HG03571 (cell line): ENCODE measurements around the gene NEIL3.

Experiments
- ATAC-seq: cut with Tn5 transposase; IDR thresholded peaks from one replicate; pipeline ENCODE4 v1.9.1; 2021; ENCODE audit not compliant: unreplicated experiment

NEIL3 gene

DNA sequence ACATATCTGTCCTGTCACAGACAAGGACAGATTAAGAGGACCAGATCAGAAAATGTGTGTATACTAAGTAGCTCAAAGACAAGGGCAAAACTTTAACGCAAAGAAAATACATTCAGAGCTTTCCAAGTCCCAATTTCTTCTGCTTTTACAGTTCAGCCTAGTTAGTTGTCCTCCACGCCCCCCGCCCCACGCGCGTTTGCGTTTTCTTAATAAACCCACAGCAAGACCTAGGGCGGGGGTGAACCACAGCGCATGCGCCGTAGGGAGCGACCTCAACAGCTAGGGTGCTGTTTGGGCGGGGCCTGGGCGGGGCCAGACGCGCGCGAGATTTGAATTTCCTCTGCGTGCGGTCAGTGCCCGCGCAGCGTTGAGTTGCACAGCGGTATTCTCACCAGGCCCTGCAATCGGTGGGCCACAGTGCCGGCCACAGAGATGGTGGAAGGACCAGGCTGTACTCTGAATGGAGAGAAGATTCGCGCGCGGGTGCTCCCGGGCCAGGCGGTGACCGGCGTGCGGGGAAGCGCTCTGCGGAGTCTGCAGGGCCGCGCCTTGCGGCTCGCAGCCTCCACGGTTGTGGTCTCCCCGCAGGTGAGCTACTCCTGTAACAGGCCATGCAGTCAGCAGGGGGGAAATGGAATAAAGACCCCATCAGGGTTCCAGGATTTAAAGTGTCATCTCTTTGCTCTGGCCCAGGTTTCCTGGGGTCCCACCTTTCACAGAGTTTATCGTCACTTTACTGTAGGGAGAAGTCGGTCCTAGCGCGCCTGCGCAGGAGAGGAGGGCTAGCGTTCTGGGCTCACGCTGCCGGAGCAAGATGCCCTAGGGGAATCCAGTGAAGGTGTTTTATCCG lies at the start of gene NEIL3:
Gene NEIL3, plus strand, starts transcription at position 353 of the 850 bp plus-strand sequence. Its CDS starts 80 bp downstream, at position 433.
- peak; percentile 88 for ATAC-seq

DNA sequence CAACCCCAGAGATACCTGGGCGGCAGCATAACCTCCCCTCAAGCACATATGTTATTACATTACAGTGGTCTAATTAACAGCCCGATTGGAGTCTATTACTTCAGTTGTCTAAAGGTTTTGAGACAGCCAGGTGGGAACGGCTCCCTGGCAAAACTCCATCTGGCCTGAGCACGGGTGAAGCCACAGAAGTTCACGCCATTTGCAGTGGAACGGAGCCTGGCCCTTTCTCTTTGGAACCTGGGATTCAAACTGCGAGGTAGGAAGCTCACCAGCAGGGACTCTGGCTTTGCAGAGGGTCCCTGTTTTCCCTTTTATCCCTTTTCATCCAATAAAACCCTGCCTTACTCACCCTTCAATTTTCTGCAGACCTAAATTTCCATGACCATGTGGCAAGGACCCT lies 45.9 kb upstream of the NEIL3 start:
- ATAC-seq = no peak

GRCh38 chr4:177264788-177265422 lies 44.8 kb upstream of the NEIL3 start:
- no peak for ATAC-seq

- ATAC-seq = no peak
Observed at GRCh38 chr4:177265729-177266128, 43.9 kb upstream of the NEIL3 start.

- no peak for ATAC-seq
Observed at GRCh38 chr4:177266506-177266905, 43.2 kb upstream of the NEIL3 start.

DNA sequence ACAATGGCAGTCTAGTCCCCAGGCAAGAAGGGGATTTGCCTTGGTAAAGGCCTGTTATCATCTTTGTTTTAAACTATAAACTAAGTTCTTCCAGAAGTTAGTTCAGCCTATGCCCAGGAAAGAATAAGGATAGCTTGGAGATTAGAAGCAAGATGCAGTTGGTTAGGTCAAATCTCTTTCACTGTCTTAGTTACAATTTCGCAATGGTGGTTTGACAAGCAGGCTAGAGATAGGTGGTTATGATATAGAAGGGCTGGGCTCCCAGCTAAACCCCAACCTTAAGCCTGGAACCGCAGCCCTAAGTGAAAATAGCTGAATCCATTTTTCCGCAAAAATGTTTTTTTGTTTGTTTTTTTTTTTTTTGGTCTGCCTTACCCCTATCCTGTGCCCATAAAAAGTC lies 41.8 kb upstream of the NEIL3 start:
- ATAC-seq = no peak

GRCh38 chr4:177271091-177271490 lies 38.6 kb upstream of the NEIL3 start:
- ATAC-seq = no peak

- no peak for ATAC-seq
Observed at GRCh38 chr4:177271915-177272766, 37.5 kb upstream of the NEIL3 start.

- ATAC-seq = no peak
Observed at GRCh38 chr4:177275999-177276398, 33.7 kb upstream of the NEIL3 start.

DNA sequence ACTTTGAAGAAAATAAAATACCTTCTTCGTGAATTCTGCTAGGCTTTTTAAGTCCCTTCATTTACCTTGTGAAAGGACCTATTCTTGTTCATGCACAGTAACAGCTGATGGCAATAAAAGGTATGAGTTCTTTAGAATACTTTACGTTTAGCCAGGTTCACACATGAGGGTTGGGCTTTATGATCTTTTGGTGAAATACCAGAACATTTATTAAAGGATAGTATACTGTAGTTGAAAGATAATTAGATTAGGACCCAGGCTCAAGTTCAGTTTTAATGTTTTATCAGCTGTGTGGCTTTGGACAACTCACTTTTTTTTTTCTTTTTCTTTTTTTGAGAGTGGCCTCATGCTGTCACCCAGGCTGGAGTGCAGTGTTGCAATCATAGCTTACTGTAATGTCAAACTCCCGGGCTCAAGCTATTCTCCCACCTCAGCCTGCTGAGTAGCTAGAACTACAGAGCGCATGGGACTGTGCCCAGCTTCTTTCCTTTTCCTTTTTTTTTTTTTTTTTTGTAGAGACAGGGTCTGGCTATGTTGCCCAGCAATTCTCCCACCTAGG lies 28.2 kb upstream of the NEIL3 start:
- no peak for ATAC-seq

DNA sequence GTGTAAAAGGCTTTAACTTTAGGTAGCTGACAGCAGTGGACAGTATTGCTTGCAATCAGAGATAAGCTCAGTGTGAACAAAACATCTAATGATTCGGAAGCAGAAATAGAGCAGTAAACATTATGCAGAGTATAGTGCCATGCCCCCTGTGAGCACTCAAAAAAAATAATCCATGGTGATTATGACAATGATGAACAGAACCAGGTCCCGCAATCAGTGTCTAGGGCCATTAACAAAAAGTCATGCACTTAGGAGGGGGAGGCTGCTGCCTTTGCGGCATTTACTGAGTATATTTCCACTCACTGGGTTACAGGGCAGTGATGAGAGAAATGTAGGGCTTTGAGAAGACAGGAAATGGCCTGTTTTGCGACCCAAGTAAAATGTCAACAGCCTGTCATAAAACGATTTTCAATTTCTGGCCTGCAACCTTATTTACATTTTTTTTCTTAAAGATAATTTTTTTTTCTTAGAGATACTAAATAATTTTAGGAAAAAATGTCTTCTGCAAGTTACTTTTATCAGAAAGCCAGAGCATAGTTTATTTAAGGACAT lies 27.3 kb upstream of the NEIL3 start:
- no peak for ATAC-seq

DNA sequence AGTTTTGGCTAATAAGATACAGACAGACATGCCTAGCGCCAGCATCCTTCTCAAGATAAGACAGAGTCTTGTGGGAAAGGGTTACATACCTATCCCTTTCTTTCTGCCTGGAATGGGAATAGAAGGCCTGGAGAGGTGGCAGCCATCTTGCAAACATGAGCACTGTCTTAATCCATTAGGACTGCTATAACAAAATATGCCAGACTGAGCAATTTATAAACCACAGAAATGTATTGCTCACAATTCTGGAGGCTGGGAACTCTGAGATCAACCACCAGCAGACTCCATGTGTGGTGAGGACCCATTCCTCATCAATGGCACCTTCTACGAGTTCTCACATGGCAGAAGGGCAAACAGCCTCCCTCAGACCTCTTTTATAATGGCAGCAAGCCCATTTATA lies 26.5 kb upstream of the NEIL3 start:
- ATAC-seq = no peak

DNA sequence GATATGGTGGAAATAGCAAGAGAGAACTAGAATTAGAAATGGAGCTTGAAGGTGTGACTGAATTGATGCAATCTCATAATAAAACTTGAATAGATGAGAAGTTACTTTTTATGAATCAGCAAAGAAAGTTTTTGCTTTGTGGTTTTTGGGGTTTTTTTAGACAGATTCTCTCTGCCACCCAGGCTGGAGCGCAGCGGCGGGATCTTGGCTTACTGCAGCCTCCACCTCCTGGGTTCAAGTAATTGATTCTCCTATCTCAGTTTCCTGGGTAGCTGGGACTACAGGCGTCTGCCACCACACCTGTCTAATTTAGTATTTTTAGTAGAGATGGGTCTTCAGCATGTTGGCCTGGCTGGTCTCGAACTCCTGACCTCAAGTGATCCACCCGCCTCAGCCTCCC lies 23.7 kb upstream of the NEIL3 start:
- ATAC-seq = no peak

GRCh38 chr4:177287255-177287654 lies 22.4 kb upstream of the NEIL3 start:
- ATAC-seq = no peak

DNA sequence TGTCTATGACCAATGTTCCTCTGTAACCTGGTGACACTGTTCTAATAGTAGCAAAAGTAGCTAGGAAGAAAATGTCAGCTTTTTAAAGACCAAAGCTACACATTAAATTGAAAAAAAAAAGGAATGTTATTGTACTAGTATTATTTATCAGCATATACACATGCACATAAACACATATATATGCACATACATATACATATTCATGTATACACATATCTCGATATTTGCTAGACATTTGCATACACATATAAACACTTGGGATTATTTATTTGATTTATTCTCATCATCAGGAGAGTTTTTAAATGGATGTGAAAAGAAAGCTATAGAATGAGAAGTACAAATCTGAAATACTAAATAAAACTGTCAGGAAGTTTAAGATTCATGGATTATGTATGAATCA lies 21.3 kb upstream of the NEIL3 start:
- ATAC-seq = no peak

DNA sequence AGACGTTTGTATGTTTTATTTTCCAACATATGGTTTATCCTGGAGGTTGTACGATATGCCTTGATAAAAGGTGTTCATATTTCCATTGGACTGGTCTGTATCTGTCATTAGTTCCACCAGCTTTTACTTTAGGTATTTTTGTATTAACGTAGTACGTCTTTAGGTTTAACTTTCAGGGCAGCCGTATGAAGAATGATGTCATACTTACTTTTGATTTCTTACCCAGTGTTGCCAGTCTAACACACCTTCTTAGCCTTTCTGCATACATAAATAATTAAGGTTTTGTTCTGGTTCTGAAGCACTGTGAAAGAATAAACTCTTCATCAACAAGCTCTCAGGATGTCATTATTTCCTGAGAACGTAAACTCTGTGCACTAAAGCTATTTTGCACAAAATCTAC lies 18.9 kb upstream of the NEIL3 start:
- no peak for ATAC-seq

DNA sequence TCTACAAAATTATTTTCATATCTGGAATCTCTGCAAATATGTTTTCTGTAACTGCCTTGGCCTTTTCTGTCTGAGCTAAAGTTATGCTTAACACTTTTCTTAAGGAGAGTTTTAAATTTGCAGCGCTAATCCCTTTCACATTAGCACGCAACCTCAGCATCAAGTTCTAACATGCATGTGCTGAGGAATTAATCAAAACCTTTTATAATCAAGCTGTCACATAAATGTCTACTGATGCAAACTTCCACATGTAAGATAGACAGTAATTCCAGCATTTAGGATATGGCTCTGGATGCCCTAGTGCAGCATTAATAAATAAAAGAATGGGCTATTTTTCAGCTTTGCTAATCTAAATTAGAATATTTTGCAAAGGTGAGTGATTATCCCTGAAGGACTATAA lies 17.5 kb upstream of the NEIL3 start:
- no peak for ATAC-seq

DNA sequence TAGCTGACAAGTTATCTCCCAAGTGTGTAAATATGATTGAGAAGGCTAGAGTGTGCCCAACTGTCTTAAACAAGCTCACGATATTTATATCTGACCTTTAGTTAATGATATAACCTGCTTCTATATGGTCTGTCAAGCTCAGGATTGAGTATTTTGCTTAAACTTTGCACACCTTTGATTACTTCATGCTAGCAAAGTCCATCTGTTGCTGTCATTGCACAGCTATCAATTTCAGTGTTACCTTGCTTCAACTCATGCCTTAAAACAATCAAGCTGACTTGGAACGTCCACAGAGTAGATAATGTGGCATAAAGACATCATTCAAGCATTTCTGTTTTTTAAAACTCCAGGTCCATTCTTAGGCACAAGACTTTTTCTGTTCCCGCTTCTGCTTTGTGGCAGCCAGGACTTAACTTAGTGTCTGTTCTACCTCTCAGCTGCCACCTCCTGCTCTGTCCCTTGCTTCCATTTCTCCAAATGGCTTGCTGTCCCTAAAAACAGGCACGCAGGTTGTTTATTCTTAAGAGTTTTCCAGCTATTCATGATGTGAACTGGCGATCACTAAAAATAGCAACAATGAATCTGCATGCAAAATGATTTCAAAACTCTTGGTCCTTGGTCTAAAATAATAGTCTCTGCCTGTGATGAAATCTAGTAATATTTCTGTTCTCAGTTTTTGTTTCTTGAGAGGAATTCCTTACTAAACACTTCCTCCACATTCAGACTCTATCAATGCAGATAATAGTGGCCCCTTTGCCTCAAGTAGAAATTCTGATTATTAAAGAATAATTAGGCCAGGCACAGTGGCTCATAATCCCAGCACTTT lies 16.3 kb upstream of the NEIL3 start:
- ATAC-seq = no peak

DNA sequence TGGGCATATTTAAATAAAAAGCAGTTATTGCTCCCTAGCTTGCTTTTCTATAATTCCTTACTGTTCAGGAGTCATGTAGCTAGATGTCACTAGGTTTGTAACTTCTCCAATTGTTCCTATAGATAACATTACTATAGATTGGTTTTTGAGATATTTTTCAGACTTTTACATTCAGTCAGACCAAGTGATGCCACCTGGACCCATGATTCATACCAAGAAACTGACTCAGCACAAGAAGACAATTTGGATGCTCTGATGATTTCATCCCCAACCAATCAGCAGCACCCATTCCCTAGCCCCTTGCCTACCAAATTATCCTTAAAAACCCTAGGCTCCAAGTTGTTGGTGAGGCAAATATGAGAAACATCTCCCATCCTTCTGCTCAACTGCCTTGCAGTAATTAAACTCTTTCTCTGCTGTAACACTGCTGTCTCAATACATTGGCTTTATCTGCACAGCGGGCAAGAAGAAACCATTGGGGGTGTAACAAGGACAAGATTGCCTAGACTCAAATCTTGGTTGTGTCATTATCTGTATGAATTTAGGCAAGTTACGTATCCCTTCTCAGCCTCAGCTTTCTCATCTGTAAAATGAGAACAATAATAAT lies 11.8 kb upstream of the NEIL3 start:
- ATAC-seq = no peak
